DOHH2 (cell line): ENCODE measurements around the gene SEMA3A.

Source experiments
- EZH2phosphoT487 ChIP-seq: fragments of 200-600 bp; sonication (generic); IDR thresholded peaks from 2 replicates; pipeline ENCODE4 v1.6.1; 2017; ENCODE audit warnings: borderline replicate concordance, mild to moderate bottlenecking, antibody characterized with exemption, low read length, moderate library complexity, mixed read lengths
- TF ChIP-seq, protein P1 (sequence below): fragments of 200-600 bp; sonication (generic); IDR thresholded peaks from one replicate; pipeline ENCODE4 v1.5.1; 2014; ENCODE audit warnings: antibody characterized with exemption, mild to moderate bottlenecking, low read depth, low read length; ENCODE audit not compliant: poor library complexity, severe bottlenecking

DNA sequence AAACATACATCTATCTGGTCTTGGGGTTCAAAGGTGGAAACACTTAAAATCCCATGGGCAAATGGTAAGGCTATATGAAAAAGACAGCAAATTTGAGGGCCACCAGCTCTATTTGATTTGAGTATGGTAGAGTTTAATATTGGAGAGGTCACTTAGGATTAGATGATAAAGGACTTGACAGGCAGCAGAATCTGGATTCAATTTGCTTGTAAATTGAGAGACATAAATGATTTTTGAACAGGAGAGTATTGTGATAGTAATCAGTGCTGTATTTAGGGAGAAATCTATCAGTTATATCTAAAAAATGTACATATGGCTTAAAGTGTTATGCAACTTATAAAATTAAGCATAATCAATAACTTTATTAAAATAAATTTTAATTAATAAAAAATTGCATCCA is 155.2 kb downstream of the SEMA3A start:
- TF ChIP-seq, protein P1, sequence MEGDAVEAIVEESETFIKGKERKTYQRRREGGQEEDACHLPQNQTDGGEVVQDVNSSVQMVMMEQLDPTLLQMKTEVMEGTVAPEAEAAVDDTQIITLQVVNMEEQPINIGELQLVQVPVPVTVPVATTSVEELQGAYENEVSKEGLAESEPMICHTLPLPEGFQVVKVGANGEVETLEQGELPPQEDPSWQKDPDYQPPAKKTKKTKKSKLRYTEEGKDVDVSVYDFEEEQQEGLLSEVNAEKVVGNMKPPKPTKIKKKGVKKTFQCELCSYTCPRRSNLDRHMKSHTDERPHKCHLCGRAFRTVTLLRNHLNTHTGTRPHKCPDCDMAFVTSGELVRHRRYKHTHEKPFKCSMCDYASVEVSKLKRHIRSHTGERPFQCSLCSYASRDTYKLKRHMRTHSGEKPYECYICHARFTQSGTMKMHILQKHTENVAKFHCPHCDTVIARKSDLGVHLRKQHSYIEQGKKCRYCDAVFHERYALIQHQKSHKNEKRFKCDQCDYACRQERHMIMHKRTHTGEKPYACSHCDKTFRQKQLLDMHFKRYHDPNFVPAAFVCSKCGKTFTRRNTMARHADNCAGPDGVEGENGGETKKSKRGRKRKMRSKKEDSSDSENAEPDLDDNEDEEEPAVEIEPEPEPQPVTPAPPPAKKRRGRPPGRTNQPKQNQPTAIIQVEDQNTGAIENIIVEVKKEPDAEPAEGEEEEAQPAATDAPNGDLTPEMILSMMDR: no peak
- no peak for TF ChIP-seq EZH2phosphoT487
